Fibroblast of skin of right quadriceps (primary cell): ENCODE results near the gene PIGW.
A peak's percentile ranks its signal among the peaks of the same experiment; 100 is the strongest.

Source experiments
- DNase-seq: peaks from one replicate; pipeline ENCODE4 v3.0.0-alpha.2; 2013

Gene PIGW

DNA sequence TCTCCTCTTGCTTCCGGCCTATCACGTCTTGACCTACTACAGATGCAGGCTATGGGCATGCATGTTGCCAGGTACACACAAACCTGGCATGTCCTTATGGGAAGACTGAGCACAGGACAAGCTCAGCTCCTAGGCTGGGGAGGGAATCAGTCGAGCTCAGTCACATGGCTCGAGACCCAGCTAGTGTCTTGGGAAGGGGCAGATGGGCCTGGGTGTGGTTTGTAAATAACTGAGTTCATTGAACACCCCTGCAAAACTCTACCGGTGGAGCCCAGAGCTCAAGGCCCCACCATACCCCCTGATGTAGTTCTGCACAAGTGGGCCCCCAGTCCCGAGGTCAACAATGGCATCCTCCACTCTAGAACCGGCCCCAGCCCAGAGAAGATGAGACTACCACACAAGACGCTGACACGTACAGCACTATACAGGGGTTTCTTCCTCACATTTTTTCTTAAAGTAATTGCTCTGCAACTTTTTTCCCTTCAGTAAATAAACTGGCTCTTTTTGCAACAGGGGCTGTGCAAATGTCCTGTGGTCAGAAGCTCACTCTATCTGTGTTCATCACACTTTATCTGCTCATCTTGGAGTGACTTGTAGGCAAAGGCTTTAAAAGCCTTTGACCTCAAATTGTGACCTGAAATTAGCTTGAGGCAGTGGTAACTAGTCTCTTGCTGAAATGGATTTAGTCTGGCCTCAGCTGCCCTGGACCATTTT is 25.4 kb upstream of the PIGW start:
- DNase-seq: no peak

DNA sequence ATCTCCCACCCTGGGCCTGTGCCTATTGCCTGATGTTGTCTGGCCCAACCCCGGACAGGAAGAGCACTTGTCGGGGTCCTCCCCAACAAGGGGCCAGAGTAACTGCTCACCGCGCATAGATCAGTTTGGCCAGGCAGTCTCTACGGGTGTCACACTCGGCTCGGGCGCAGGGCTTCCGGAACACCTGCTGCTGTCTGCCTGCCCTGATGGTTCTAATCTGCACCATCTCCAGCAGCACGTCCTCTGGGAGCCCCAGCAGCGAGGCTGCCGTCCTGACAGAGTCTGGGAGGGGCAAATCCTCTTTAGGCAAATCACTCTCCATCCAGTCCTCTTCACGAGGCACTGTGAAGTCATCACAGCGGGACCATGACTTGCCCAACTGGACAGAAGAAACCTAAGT is 24.2 kb upstream of the PIGW start:
- DNase-seq: no peak

DNA sequence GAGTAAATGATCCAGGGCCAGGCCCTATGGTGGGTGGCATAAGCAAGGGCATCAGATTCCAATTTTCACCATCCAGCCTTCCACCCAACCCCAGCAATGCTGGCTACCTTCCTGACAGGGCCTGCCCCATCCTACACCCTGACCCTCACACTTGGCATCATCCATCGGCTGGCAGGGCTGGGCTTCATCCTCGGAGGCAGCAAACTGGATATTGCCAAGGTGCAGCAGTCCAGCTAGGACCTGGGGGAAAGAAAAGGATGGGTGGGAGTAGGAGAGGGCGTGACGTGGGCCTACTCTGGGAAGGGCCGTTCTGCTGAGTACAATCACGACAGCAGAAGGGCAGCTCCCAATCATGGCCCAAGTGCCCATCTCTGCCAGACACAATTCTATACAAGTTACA is 23.6 kb upstream of the PIGW start:
- DNase-seq: no peak

DNA sequence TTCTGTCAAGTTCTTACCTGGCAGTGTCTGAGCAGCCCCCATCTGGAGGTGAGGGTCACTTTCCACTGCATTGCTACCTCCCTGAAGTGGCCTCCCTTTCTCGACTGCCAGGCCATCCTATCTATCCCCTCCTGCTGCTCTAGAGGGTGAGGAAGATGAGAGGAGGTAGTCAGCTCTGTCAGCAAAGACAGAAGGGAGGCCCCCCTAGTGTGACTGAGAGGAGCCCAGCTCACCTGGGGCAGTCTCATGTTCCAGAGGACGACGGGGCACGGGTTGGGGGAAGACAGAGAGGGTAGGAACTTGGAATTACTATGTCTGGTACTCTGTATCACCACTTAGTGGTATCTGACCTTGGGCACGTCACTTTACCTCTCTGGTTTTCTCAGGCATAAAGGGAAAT is 22.1 kb upstream of the PIGW start:
- DNase-seq: no peak

DNA sequence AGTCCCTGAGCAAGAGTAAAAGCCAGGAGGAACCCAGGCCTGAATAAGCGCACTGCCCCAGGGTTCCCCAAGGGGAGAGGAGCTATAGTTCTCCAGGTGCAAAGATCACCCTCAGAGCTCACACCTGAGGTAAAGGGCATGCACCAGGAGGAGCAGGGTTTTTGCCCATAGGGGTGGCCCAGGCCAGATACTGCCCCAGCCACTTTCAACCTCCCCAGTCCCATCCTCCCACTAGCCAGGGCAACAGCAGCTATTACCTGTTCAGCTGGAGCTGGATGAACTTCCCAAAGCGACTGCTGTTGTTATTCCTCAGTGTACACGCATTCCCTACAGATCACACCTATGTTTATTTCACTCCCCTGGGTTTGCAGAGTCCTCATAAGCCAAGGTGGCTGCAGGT is 19.9 kb upstream of the PIGW start:
- no peak for DNase-seq

DNA sequence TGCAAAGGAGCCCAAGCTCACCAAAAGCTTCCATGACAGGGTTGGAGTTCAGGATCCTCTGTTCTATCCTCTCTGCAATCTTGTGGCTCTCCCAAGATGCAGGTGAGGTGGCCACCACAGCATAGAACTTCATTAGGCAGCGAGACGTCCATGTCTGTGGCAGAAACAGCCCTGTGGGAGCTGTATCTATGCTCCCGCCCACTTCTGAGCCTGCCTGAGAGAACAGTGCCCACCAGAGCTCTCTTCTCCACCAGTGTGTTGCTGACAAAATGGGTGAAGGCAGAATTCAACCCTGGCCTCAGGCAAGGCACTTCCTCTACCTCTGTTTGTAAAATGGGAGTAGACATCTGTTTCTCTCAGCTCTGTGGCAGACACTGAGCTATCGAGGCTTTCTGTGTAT is 18.9 kb upstream of the PIGW start:
- DNase-seq: no peak

DNA sequence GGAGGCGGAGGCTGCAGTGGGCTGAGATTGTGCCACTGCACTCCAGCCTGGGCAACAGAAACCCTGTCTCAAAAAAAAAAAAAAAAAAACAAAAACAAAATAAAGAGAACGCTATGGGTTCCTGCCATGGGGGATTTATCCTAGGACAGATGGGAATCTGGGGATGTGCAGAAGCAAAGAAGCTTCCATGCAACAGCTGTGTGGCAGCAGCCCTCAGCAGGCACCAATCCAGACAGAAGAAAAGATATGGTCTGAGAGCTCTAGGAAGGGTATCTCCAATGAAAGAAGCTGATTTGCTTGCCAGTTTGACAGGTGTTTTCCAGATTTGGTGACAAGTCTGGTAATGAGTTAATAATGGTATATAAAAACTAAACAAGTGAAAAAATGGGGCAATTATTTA is 11.7 kb upstream of the PIGW start:
- DNase-seq: no peak

DNA sequence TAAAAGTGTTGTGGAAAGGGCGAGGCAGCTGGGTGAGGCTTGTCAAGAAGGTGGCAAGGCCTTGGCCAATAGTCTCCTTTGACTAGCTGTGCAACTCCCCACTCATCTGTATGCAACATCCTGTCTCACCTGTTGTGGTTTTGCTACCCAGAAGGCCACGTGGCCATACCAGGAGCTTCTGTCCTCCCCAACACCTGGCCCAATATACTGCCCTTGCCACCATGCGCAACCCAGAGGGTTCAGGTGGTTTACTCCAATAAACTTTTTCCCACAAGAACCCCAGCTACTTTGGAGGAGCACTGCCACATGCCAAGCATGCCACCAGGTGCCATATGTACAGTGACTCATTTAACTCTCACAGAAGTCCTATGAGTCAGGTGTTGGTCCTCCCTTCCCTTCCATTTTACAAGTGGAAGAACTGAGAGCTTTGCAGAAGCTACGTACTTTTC is 10.3 kb upstream of the PIGW start:
- DNase-seq: no peak

DNA sequence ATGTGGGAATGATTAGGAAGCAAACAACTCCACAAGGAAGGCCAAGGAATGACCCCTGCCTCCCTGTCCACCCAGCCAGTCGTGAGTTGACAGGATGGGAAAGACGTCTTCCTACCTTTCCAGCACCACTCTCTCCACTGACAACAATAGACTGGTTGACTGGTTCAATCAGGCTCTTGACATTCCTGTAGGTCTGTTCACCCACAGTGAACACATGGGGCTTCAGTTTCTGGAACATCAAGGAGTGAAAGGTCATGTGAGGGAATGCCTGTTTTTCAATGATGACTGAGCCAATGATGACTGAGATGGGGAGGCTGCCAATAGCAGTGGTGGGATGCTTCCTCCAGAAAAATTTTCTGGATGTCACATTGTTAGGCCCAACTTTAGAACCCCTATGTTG is 9.7 kb upstream of the PIGW start:
- DNase-seq: no peak

DNA sequence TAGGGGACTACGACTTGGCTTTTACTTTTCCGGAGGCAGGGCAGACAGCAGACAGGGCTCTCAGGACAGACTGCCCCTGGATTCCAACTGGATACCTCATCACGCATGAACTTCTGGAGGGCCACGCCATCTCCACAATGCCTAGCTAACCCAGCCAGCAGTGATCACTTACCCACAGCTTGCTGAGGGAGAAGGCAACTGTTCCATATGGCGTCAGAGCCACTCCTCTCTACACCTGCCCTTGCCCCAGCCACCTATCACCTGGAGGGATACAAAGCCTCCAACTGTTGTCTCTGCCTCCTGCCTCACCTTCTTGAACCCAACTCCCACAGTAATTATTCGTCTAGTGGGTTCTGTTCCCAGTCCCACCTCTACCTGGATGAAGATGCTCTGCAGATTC is 8.9 kb upstream of the PIGW start:
- DNase-seq: no peak

DNA sequence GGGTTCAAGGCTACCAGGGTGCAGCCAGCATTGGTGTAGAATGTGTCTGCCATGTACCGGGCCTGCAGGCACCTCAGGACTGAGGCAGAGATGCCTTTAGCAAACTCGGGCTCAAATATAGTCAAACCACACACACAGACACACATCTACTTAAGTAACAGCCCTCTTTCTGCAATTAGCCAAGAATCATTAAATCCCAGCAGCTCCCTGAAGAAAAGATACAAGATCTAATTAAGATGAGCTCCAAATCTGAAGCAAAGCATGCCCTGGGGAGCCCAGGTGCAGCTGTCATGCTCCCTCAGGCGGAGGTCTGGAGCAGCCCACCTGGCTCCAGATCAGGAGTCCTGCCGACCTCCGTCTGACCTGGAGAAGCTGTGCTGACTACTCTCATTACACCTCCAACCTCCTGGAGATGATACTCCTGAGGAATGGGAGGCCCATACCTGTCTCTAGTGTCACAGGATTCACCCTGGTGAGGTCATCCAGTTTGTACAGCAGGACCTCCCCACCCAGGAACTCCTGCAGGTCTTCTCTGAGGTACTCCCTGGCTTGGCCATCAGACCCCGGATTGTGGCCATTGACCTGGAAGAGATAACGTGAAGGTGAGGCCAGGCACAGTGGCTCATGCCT is 7.1 kb upstream of the PIGW start:
- no peak for DNase-seq

DNA sequence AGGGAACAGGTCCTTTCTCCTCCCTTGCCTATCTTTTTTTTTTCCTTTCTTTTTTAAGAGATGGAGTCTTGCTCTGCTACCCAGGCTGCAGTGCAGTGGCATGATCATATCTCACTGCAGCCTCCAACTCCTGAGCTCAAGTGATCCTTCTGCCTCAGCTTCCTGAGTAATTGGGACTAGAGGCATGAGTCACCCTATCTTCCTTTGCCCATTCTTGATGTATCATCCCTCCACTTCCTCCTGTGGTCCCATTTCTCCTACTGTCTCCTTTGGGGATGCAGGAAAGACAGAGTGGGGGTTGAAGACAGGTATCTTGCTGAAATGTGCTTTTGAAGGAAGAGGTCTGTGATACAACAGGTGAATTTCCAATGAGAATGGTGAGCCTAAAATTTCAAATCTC is 5.7 kb upstream of the PIGW start:
- DNase-seq: peak; percentile 59

DNA sequence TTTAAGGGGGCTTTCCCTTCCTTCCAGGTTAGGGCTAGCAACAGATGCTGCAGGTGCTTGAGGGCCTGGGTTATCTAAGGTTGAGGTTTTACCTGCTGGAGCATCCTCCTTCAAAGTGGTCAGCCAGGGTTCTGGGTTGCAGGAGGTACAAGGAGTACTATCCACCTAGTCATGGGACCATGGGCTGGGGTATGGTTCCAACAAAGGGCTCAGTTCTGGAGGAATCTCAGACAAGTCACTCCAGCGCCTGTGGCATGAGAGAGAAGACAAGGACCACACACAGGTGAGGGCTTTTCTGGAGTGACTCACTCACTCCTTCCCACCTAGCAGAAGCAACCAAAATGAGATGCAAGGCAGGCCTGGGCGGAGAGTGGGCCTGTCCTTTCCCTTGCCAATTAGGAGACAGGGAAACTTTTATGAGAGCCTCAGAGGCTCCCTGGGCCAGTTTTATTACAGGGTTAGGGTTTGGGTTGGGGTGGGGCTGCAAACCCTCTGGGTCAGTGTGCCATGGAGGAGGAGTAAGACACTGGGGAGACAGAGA is 2.3 kb upstream of the PIGW start:
- DNase-seq: no peak

DNA sequence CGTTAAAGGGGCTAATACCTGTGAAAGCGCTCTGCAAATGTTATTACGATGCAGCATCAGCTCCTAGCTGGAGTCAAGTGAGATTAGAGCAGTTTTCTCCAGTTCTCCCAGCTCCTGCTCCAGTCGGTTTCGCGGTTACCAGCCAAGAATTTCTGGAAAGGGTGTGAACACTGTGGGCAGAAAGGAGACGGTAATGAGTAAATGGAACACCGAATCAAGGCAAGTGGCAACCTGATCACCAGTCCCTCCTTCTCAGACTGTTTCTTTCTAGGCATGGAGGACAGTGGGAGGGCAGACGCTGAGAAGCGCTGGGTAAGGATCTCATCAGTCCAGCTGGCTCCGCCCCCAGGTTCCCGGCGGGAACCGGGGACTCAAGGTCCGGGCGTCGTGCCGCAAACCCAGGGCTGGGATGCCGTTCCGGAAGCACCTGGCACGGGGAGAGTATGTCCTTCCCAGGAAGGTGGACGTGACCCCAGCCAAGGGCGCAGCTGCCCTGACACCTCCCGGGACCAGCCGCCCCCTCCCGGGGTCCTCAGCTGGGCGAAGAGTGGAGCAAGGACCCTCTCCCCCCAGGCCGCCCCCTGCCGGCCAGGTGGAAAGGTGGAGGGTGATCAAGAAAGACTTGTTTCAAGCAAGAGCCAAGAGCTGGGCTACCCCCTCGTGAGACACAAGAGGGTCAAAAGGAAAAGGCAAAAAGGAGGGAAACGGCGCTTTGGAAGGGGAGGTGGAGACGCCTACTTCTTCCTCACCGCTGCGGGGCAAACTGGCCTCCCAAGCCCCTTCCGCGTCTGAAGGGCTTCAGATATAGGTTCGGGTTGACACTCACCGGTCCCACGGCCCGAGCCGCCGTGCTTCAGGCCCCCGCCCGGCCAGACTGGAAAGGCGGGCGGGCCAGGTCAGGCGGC is 600 bp upstream of the PIGW start:
- peak; percentile 46 for DNase-seq

DNA sequence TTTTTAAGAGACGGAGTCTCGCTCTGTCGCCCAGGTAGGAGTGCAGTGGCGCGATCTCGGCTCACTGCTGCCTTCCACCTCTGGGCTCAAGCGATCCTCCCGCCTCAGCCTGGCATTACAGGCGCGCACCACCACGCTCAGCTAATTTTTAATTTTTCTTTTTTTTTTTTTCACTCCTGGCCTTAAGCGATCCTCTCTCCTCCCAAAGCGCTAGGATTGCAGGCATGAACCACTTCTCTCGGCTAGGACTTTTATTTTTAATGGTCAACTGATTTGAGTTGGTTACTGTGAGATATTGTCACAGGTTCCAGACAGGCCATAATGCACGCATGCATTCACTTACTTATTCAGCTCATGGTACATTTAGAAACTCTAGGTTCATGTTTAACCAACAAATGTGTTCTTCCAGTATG is 888 bp downstream of the PIGW start:
- no peak for DNase-seq

DNA sequence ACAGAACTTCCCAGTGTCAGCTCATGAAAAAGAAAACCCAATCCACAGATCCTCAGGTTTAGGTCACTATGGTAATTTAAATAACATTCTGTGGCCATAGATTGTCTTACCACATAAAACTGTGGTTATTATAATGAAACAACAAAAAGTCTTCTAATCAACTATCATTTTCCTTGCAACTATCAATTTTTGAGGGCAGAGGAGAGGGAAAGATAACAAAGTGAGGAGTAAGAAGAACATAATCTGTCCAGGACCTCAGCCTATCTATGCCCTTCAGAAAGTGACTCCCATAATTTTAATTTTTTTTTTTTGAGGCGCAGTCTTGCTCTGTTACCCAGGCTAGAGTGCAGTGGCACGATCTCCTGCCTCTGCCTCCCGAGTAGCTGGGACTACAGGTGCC is 5.9 kb downstream of the PIGW start:
- DNase-seq: no peak

DNA sequence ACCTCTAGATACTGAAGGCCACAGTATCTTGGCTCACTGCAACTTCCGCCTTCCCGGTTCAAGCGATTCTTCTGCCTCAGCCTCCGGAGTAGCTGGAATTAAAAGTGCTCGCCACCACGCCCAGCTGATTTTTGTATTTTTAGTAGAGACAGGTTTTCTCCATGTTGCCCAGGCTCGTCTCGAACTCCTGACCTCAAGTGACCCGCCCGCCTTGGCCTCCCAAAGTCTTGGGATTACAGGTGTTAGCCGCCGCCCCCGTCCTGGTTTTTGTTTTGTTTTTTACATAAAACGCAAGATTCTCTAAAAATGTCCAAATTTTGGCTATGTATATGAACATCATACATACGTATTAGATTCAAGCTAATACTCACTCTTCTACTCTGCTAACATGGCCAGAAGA is 8.0 kb downstream of the PIGW start:
- no peak for DNase-seq

DNA sequence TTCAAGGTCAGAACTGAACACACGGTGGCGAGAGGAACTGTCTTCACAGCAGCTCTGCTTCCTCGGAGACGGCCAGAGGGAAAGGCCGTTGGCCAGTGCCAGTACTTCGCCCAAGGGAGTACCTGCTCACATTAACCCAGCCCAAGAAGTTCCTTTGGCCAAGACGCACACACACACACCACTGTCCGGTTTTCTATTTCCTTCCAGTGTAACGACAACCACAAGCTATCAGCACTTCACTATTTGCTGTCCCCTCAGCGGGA is 9.2 kb downstream of the PIGW start:
- DNase-seq: peak; percentile 32

DNA sequence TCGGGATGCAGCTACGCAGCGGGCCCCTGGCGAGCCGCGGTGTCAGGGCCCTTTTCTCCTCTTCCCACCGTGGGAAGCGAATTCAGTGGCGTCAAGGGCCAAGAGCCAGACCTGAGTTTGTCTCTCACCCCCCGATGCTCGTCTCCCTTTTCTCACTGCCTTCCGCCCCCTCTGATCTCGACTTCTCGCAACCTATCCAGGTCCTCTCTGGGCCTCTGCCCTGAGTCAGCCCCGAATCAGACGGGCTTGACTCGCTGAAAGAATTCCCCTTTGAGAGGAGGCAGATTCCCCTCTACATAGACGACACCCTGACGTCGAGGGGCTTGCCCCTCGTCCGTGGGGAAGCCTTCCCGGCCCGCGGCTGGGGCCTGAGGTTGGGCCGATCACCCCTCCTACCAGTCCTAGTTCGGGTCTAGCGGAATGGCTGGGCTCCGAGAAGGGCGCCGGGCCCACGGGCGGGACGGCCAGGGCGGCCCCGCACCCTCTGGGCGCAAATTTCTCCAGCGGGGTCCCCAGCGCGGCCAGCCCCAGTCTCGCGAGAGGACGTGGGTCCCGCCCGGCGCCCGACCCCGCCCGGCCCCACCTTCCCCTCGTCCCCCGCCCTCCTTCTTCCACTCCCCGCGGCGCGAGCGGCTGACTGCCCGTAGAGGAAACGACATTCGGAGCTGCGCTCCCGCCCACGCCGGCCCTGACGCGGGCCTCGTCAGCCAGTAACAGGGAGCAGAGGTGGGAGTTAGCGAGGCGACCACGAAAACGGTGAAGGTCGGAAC is 9.7 kb downstream of the PIGW start, which contains the start of gene GGNBP2:
TSS of gene GGNBP2 (plus strand) at position 613 of the 770 bp plus-strand sequence. CDS start 806 bp downstream, outside the sequence.
- DNase-seq: peak; percentile 94

DNA sequence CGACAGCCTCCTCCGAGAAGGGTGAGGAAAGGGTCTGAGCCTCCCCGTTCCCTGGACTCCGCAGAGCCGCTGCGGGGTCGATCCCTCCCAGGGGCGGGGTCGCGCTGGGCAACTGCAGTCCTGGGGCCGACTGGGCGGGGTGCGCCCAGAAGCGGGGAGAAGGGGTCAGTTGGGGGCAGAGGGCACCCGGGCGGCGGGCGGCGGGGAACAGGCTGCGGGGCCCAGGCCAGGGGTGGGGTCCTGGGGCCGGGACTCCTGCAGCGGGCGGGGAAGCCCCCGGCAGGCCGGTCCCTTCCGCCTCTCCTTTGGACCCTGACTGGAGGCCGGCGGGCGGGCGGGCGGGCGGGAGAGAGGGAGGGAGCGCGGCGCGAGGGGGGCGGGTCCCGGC is 10.3 kb downstream of the PIGW start:
- DNase-seq: no peak

DNA sequence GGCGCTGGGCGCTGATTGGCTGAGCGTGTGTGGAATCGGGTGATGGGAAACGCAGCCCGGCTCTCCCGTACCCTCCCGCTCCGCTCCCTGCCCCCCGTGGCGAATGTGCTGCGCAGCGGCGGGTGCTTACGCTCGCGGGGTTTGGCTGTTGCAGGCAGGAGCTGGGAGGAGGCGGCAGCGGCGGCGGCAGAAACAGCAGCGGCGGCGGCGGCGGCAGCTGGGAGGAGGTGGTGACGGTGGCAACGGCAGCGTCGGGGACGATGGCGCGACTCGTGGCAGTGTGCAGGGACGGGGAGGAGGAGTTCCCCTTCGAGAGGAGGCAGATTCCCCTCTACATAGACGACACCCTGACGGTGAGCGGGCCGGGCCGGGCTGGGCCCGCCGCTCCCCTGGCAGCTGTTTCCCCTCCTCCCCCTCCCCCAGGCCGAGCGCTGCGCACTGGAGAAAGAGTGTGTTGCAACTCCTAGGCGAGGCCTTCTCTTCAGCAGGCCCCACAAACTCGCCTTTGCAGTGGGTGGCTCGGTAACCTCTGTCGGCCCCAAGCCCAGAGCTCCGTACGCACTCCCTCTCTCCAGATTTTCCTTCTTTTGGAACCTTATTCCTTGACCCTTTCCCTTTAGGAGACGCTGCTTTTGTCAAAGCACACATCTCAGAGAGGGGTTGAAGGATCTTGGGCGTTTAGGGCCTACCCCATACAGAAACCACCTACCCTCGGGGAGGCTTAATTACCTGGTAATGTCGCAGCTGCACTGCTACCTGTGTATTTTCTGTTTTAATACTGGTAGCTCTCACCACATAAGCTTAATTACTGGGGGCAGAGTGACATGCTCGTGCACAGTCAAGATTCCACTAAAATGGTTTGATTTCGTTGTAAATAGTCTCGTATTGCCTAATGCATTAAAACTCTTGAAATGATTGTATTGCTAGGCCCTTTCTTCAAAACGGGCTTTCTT is 11.0 kb downstream of the PIGW start:
- peak; percentile 98 for DNase-seq
